PC-3 (cell line): ENCODE measurements around the gene IL12RB1. TPM values are rescaled to one million over a fixed set of nuclear protein-coding genes. Genes with fewer than 3 reads are reported as not detected.
A peak's percentile ranks its signal among the peaks of the same experiment; 100 is the strongest.

Experiments
- ATAC-seq: fragments of 200-7000 bp; cut with Tn5 transposase; 2 replicates; pipeline ENCODE4 v1.9.1; 2020; ENCODE audit warnings: mild to moderate bottlenecking, moderate library complexity
- BruUV-seq: library from RNA; stranded (reverse); fragments of 400-500 nt; replicated peaks from 2 replicates; lab custom pipeline; 2021; lab: Mats Ljungman, UMichigan
- CTCF ChIA-PET: fragments of 300-600 bp; sonication (Branson Sonifier 250); formaldehyde crosslinking; loops from one replicate; lab custom pipeline; 2022; ENCODE audit warnings: antibody characterized with exemption; lab: Charles Lee
- POLR2A ChIA-PET: fragments of 300-600 bp; sonication (Branson Sonifier 250); formaldehyde crosslinking; loops from one replicate; lab custom pipeline; 2022; ENCODE audit warnings: antibody characterized with exemption; ENCODE audit not compliant: unreplicated experiment; lab: Charles Lee
- DNase-seq: peaks from one replicate; pipeline ENCODE4 v3.0.0-alpha.2; 2015
- H2AFZ ChIP-seq: fragments of 300-600 bp; sonication (generic); 2 replicates; pipeline ENCODE4 v1.6.0; 2016; ENCODE audit warnings: antibody characterized with exemption, low read length
- H3F3A ChIP-seq: fragments of 300-600 bp; sonication (generic); one replicate; pipeline ENCODE4 v1.6.0; 2017; ENCODE audit warnings: antibody characterized with exemption, low read length, control low read depth, mild to moderate bottlenecking; ENCODE audit not compliant: unreplicated experiment
- H3K27ac ChIP-seq: fragments of 300-600 bp; sonication (generic); 2 replicates; pipeline ENCODE4 v1.5.1; 2016; ENCODE audit warnings: mild to moderate bottlenecking, low read length
- H3K27me3 ChIP-seq: fragments of 300-600 bp; sonication (generic); 2 replicates; pipeline ENCODE4 v1.6.1; 2016; ENCODE audit warnings: low read length, mixed read lengths
- H3K36me3 ChIP-seq: fragments of 300-600 bp; sonication (generic); 2 replicates; pipeline ENCODE4 v1.6.1; 2016; ENCODE audit warnings: low read depth, mixed run types, low read length, mixed read lengths
- H3K4me1 ChIP-seq: fragments of 300-600 bp; sonication (generic); 2 replicates; pipeline ENCODE4 v1.5.1; 2016; ENCODE audit warnings: low read length; ENCODE audit not compliant: insufficient read depth
- H3K4me2 ChIP-seq: fragments of 300-600 bp; sonication (generic); 2 replicates; pipeline ENCODE4 v1.6.0; 2016; ENCODE audit warnings: low read length
- H3K4me3 ChIP-seq: fragments of 300-600 bp; sonication (generic); 2 replicates; pipeline ENCODE4 v1.5.1; 2016; ENCODE audit warnings: mild to moderate bottlenecking, low read length, mixed read lengths
- H3K79me2 ChIP-seq: fragments of 300-600 bp; sonication (generic); 2 replicates; pipeline ENCODE4 v1.6.1; 2017; ENCODE audit warnings: low read length, mixed read lengths
- H3K9ac ChIP-seq: fragments of 300-600 bp; sonication (generic); 2 replicates; pipeline ENCODE4 v1.6.0; 2016; ENCODE audit warnings: mild to moderate bottlenecking, low read length
- H3K9me2 ChIP-seq: fragments of 300-600 bp; sonication (generic); replicated peaks from 2 replicates; pipeline ENCODE4 v1.6.1; 2016; ENCODE audit warnings: mixed run types, low read length, mixed read lengths
- H3K9me3 ChIP-seq: fragments of 300-600 bp; sonication (generic); 2 replicates; pipeline ENCODE4 v1.6.1; 2016; ENCODE audit warnings: low read length, mixed read lengths
- H4K20me1 ChIP-seq: fragments of 300-600 bp; sonication (generic); 2 replicates; pipeline ENCODE4 v1.6.1; 2016; ENCODE audit warnings: low read length, mixed read lengths
- EZH2 ChIP-seq: fragments of 300-600 bp; sonication (generic); IDR thresholded peaks from one replicate; pipeline ENCODE4 v1.6.1; 2017; ENCODE audit warnings: antibody characterized with exemption, mild to moderate bottlenecking, low read length; ENCODE audit not compliant: unreplicated experiment
- EZH2phosphoT487 ChIP-seq: fragments of 300-600 bp; sonication (generic); IDR thresholded peaks from 2 replicates; pipeline ENCODE4 v1.6.1; 2018; ENCODE audit warnings: mild to moderate bottlenecking, antibody characterized with exemption, low read length, borderline replicate concordance
- intact Hi-C: fragments of 100-400 bp; cut with micrococcal nuclease; formaldehyde crosslinking; loops from 2 replicates; pipeline ENCODE4 v1.9.0; 2023
- total RNA-seq: library from RNA; depleted of rRNA; stranded (reverse); fragments of >200 nt; gene quantifications from 2 replicates; pipeline ENCODE4 v1.2.3, GENCODE V29; 2014
- TF ChIP-seq, protein P1 (sequence below): fragments of 300-600 bp; sonication (generic); conservative IDR thresholded peaks from 2 replicates; pipeline ENCODE4 v1.5.1; 2017; ENCODE audit warnings: antibody characterized with exemption, low read depth, mild to moderate bottlenecking, low read length

Gene IL12RB1
- total RNA-seq, 1 experiment from 2014 or later, result not detected

DNA sequence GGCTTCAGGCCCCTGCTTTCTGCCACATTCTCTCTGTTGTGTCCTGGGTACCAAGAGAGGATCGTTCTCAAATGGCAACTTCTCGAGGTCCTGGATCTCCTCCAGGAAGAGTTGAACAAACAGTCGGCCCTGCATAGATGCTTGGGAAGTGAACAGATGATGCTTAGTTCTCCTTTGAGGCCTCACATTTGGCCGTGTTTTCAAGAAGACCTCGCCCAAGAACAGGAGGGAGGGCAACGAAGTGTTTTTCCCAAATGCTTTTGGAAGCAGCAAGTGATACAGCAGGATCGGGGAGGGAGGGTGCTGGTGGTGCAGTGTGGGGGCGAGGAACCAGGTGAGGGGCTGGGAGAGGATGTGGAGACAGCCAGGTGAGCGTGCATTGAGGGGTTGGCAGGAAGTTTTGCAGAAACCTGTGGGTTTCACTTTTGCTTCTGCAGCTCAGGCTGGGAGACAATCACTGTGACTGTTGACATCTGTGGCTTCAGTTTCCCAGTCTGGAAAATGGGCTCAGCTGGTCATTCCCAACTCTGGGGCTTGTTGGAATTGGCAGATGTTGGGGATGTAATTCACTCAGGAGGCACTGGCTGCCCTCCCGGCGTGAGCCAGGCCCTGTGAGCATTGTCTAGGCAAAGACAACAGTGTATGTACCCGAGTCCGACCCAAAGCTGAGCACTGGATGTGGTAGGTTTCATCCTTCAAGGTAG lies 32.4 kb upstream of the IL12RB1 start:
- ChIA-PET CTCF (interaction anchor here (0.6 kb wide), 1 partner anchor 41 kb away, joined by 3 read pairs; no protein-coding TSS in a partner anchor), POLR2A (no interaction called here)
- Histone ChIP-seq H3F3A (no peaks in the 10 kb centered on the region), H3K9me2 (no peaks in the 10 kb centered on the region), H3K4me2 (peak overlapping the region; percentile 100), H3K27me3 (no peaks in the 10 kb centered on the region), H3K9ac (no peak overlapping the region), H2AFZ (no peak overlapping the region), H3K36me3 (no peaks in the 10 kb centered on the region), H3K79me2 (peaks cover 11% of the 10 kb centered on the region; the same call in 1 of the 2 replicates), H4K20me1 (no peaks in the 10 kb centered on the region), H3K9me3 (no peaks in the 10 kb centered on the region), H3K4me1 (peaks cover 16% of the 10 kb centered on the region), H3K27ac (no peak overlapping the region), H3K4me3 (peak overlapping the region; percentile 89)
- TF ChIP-seq EZH2 (no peak), EZH2phosphoT487 (no peak)
- TF ChIP-seq, protein P1, sequence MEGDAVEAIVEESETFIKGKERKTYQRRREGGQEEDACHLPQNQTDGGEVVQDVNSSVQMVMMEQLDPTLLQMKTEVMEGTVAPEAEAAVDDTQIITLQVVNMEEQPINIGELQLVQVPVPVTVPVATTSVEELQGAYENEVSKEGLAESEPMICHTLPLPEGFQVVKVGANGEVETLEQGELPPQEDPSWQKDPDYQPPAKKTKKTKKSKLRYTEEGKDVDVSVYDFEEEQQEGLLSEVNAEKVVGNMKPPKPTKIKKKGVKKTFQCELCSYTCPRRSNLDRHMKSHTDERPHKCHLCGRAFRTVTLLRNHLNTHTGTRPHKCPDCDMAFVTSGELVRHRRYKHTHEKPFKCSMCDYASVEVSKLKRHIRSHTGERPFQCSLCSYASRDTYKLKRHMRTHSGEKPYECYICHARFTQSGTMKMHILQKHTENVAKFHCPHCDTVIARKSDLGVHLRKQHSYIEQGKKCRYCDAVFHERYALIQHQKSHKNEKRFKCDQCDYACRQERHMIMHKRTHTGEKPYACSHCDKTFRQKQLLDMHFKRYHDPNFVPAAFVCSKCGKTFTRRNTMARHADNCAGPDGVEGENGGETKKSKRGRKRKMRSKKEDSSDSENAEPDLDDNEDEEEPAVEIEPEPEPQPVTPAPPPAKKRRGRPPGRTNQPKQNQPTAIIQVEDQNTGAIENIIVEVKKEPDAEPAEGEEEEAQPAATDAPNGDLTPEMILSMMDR, result no peak
- BruUV-seq, result no TSS peak
- intact Hi-C loops, result no loop called here
- ATAC-seq (no peak), DNase-seq (no peak)

DNA sequence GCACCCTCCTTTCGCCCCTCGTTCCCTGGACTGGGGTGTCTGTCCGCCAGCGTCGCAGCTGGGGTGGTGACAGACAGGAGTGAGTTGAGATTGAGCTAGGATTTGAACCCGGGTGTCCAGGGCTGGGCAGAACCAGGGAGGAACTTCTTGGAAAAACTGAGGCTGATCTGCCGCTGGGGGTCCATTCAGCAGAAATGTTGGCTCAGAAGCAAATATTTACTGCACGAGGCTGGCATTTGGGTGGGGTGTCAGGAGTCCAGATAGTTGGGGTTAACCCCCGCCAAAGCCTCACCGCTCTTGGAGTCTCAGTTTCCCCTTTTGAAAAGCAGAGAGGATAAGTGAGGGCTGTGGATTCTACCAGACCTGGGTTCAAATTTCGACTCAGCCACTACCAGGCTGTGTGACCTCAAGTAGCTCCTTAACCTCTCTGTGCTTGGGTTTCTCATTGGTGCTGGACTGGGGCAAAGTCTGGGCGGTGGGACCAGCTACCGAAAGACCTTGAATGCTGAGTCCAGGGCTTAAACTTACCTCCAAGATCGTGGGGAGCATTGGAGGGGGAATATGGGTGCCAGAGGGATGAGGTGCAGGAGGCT lies 31.8 kb upstream of the IL12RB1 start:
- Histone ChIP-seq H3K9me3 (no peaks in the 10 kb centered on the region), H2AFZ (peak overlapping the region; percentile 95), H3K4me2 (peak overlapping the region; percentile 100), H3F3A (no peaks in the 10 kb centered on the region), H3K36me3 (no peaks in the 10 kb centered on the region), H3K4me1 (peaks cover 16% of the 10 kb centered on the region), H3K9me2 (no peaks in the 10 kb centered on the region), H3K9ac (peak overlapping the region; percentile 73), H3K27ac (no peak overlapping the region), H3K27me3 (no peaks in the 10 kb centered on the region), H3K4me3 (peak overlapping the region; percentile 89), H4K20me1 (no peaks in the 10 kb centered on the region), H3K79me2 (peaks cover 11% of the 10 kb centered on the region; the same call in 1 of the 2 replicates)
- ATAC-seq (no peak), DNase-seq (no peak)
- CTCF ChIA-PET, result interaction anchor here (0.6 kb wide), 1 partner anchor 42 kb away, joined by 3 read pairs; no protein-coding TSS in a partner anchor
- POLR2A ChIA-PET, result no interaction called here
- intact Hi-C loops, result no loop called here
- BruUV-seq, result TSS peak; percentile 11
- TF ChIP-seq EZH2phosphoT487 (no peak), EZH2 (no peak)
- TF ChIP-seq, protein P1, result no peak
